Measurements from ENCODE around the gene MSL3B.

MSL3B gene

GRCh38 chr2:233828546-233829192 is 39.5 kb downstream of the MSL3B start:
- H3K4me3 ChIP-seq: no peak overlapping the region
- TF ChIP-seq, protein P1, sequence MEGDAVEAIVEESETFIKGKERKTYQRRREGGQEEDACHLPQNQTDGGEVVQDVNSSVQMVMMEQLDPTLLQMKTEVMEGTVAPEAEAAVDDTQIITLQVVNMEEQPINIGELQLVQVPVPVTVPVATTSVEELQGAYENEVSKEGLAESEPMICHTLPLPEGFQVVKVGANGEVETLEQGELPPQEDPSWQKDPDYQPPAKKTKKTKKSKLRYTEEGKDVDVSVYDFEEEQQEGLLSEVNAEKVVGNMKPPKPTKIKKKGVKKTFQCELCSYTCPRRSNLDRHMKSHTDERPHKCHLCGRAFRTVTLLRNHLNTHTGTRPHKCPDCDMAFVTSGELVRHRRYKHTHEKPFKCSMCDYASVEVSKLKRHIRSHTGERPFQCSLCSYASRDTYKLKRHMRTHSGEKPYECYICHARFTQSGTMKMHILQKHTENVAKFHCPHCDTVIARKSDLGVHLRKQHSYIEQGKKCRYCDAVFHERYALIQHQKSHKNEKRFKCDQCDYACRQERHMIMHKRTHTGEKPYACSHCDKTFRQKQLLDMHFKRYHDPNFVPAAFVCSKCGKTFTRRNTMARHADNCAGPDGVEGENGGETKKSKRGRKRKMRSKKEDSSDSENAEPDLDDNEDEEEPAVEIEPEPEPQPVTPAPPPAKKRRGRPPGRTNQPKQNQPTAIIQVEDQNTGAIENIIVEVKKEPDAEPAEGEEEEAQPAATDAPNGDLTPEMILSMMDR (IDR thresholded peaks at IDR 0.05): no peak
- H3K36me3 ChIP-seq: no peaks in the 10 kb centered on the region
- no peaks in the 10 kb centered on the region for H3K4me1 ChIP-seq
- H3K9me3 ChIP-seq: no peaks in the 10 kb centered on the region
- intact Hi-C loops (cut with DNase I): no loop called here
- no peaks in the 10 kb centered on the region for H3K27me3 ChIP-seq
- DNase-seq (peak; percentile 57), ATAC-seq (peak; percentile 24)
- H3K27ac ChIP-seq: no peak overlapping the region

DNA sequence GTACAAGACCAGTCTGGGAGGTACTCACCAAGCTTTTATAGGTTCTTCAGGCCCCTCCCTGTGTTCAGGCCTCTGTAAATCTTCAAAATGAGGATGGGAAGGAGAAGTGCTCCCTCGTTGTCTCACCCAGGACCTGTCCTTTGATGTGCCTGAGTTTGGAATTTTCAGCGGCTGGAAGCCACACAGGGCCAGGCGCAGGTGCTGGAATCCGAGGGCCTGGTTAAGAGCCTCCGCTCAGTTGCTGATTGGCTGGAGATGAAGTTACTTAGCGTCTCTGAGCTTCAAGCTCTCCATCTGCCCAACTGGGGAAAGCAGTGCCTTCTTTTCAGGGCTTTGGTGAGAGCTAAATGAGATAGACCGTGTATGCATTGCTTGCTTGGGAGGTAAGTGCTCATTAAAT is 43.8 kb downstream of the MSL3B start:
- no peaks in the 10 kb centered on the region for H3K27me3 ChIP-seq
- TF ChIP-seq, protein P1 (IDR thresholded peaks at IDR 0.05): no peak
- no peaks in the 10 kb centered on the region for H3K9me3 ChIP-seq
- H3K4me1 ChIP-seq: no peaks in the 10 kb centered on the region
- no peaks in the 10 kb centered on the region for H3K36me3 ChIP-seq
- H3K27ac ChIP-seq: no peak overlapping the region
- no peak for ATAC-seq
- peak; percentile 43 for DNase-seq
- H3K4me3 ChIP-seq: no peak overlapping the region
- intact Hi-C loops (cut with DNase I): no loop called here

DNA sequence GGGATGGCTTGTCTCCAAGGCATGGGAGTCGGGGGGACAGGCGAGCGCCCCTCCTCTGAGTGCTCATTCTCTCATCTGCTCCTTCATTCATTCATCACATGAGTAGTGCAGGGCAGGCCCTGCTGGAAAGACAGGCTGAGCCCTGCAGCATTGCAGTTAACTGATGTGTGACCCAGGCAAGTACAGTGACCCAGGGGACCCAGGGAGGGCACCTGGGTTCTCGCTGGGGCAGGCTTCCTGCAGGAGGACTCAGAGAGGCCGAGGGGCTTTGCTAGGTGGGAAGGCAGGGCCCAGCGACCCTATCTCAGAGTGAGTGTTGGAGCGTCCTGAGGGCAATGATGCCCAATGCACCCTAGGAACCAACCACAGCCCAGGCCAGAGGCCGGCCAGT is 44.5 kb downstream of the MSL3B start:
- intact Hi-C loops (cut with DNase I): no loop called here
- ATAC-seq (no peak), DNase-seq (no peak)
- Histone ChIP-seq H3K36me3 (no peaks in the 10 kb centered on the region), H3K4me3 (no peak overlapping the region), H3K27ac (no peak overlapping the region), H3K27me3 (no peaks in the 10 kb centered on the region), H3K4me1 (no peaks in the 10 kb centered on the region), H3K9me3 (no peaks in the 10 kb centered on the region)
- TF ChIP-seq, protein P1 (IDR thresholded peaks at IDR 0.05): no peak

GRCh38 chr2:233822781-233823730 is 45.1 kb downstream of the MSL3B start:
- intact Hi-C loops (cut with DNase I): no loop called here
- Histone ChIP-seq H3K36me3 (no peaks in the 10 kb centered on the region), H3K4me3 (no peak overlapping the region), H3K27me3 (no peaks in the 10 kb centered on the region), H3K4me1 (no peaks in the 10 kb centered on the region), H3K27ac (no peak overlapping the region), H3K9me3 (no peaks in the 10 kb centered on the region)
- TF ChIP-seq, protein P1 (IDR thresholded peaks at IDR 0.05): no peak
- DNase-seq (peak; percentile 61), ATAC-seq (no peak)

- intact Hi-C loops (cut with DNase I): no loop called here
- Histone ChIP-seq H3K4me3 (no peak overlapping the region), H3K27me3 (no peaks in the 10 kb centered on the region), H3K36me3 (no peaks in the 10 kb centered on the region), H3K27ac (no peak overlapping the region), H3K9me3 (no peaks in the 10 kb centered on the region), H3K4me1 (no peaks in the 10 kb centered on the region)
- no peak for ATAC-seq
- peak; percentile 49 for DNase-seq
- TF ChIP-seq, protein P1 (IDR thresholded peaks at IDR 0.05): no peak
These were observed 46.0 kb downstream of the MSL3B start for GRCh38 chr2:233822101-233822771.

All from upper lobe of right lung (tissue), 1 donor.